ENCODE results near the gene BRIX1. TPM values are rescaled to one million over a fixed set of nuclear protein-coding genes. Genes with fewer than 3 reads are reported as not detected.

Gene BRIX1
- total and polyA plus RNA-seq, 2 of the 13 experiments (the other 11 are each of a cell fraction or from before 2014, with no cell fraction given): 23.6 to 78.4 TPM

DNA sequence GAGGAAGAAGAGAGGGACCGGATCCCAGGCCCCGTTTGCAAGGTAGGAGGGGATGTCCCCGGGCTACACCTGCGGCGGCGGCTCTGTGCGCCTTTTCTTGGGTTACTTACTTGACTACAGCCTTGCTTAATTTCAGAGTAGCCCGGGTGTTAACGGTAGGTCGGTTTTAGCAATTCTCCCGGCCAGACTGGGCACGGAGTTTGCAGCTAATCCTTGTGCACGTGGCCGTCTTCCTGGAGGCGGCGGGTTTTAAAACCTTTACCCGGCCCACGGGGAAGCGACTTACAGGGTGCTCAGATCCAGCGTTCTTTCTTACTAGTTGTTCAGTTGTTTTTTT is 313 bp downstream of the BRIX1 start (continued):
- TF ChIP-seq ZNF468 (CRISPR knock-in tag; IDR thresholded peaks at IDR 0.05): no peak
- no peak for TF ChIP-seq ZNF614 (CRISPR knock-in tag; IDR thresholded peaks at IDR 0.05; ENCODE audit: borderline replicate concordance)
- no peak for TF ChIP-seq NONO (IDR thresholded peaks at IDR 0.05)
- no peak for TF ChIP-seq NONO (CRISPR knock-in tag; conservative IDR thresholded peaks at IDR 0.05)
- TF ChIP-seq, protein P1, sequence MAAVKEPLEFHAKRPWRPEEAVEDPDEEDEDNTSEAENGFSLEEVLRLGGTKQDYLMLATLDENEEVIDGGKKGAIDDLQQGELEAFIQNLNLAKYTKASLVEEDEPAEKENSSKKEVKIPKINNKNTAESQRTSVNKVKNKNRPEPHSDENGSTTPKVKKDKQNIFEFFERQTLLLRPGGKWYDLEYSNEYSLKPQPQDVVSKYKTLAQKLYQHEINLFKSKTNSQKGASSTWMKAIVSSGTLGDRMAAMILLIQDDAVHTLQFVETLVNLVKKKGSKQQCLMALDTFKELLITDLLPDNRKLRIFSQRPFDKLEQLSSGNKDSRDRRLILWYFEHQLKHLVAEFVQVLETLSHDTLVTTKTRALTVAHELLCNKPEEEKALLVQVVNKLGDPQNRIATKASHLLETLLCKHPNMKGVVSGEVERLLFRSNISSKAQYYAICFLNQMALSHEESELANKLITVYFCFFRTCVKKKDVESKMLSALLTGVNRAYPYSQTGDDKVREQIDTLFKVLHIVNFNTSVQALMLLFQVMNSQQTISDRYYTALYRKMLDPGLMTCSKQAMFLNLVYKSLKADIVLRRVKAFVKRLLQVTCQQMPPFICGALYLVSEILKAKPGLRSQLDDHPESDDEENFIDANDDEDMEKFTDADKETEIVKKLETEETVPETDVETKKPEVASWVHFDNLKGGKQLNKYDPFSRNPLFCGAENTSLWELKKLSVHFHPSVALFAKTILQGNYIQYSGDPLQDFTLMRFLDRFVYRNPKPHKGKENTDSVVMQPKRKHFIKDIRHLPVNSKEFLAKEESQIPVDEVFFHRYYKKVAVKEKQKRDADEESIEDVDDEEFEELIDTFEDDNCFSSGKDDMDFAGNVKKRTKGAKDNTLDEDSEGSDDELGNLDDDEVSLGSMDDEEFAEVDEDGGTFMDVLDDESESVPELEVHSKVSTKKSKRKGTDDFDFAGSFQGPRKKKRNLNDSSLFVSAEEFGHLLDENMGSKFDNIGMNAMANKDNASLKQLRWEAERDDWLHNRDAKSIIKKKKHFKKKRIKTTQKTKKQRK (IDR thresholded peaks at IDR 0.05; ENCODE audit: low read length): no peak
- TF ChIP-seq ZNF577 (CRISPR knock-in tag; IDR thresholded peaks at IDR 0.05; ENCODE audit: borderline replicate concordance, low read depth): no peak
- TF ChIP-seq GATA4 (IDR thresholded peaks at IDR 0.05; ENCODE audit: borderline replicate concordance, low read depth): no peak
- TF ChIP-seq, protein P2, sequence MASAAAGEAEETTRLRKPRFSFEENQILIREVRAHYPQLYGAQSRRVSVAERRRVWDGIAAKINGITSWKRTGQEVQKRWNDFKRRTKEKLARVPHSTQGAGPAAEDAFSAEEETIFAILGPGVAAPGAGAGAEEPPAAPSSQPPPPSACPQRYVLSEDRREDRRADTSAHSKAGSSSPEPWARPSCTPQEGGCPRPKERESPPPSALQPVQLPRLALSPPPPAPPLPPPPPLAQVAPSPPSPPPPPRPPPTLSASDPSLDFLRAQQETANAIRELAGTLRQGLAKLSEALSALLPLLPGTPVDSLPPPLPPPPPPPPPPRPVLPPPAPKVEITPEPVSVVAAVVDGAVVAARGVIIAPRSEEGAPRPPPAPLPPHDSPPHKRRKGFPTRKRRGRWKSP (CRISPR knock-in tag; IDR thresholded peaks at IDR 0.05): 0 out of 2 replicates have a peak, but pooled peaks have one; percentile 6
- TF ChIP-seq, protein P3, sequence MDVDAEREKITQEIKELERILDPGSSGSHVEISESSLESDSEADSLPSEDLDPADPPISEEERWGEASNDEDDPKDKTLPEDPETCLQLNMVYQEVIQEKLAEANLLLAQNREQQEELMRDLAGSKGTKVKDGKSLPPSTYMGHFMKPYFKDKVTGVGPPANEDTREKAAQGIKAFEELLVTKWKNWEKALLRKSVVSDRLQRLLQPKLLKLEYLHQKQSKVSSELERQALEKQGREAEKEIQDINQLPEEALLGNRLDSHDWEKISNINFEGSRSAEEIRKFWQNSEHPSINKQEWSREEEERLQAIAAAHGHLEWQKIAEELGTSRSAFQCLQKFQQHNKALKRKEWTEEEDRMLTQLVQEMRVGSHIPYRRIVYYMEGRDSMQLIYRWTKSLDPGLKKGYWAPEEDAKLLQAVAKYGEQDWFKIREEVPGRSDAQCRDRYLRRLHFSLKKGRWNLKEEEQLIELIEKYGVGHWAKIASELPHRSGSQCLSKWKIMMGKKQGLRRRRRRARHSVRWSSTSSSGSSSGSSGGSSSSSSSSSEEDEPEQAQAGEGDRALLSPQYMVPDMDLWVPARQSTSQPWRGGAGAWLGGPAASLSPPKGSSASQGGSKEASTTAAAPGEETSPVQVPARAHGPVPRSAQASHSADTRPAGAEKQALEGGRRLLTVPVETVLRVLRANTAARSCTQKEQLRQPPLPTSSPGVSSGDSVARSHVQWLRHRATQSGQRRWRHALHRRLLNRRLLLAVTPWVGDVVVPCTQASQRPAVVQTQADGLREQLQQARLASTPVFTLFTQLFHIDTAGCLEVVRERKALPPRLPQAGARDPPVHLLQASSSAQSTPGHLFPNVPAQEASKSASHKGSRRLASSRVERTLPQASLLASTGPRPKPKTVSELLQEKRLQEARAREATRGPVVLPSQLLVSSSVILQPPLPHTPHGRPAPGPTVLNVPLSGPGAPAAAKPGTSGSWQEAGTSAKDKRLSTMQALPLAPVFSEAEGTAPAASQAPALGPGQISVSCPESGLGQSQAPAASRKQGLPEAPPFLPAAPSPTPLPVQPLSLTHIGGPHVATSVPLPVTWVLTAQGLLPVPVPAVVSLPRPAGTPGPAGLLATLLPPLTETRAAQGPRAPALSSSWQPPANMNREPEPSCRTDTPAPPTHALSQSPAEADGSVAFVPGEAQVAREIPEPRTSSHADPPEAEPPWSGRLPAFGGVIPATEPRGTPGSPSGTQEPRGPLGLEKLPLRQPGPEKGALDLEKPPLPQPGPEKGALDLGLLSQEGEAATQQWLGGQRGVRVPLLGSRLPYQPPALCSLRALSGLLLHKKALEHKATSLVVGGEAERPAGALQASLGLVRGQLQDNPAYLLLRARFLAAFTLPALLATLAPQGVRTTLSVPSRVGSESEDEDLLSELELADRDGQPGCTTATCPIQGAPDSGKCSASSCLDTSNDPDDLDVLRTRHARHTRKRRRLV (CRISPR knock-in tag; IDR thresholded peaks at IDR 0.05): no peak
- TF ChIP-seq, protein P4, sequence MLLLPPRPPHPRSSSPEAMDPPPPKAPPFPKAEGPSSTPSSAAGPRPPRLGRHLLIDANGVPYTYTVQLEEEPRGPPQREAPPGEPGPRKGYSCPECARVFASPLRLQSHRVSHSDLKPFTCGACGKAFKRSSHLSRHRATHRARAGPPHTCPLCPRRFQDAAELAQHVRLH (CRISPR knock-in tag; IDR thresholded peaks at IDR 0.05; ENCODE audit: borderline replicate concordance, low read depth): no peak
- TF ChIP-seq ZNF543 (CRISPR knock-in tag; IDR thresholded peaks at IDR 0.05): 0 out of 2 replicates have a peak, but pooled peaks have one; percentile 8
- TF ChIP-seq, protein P5, sequence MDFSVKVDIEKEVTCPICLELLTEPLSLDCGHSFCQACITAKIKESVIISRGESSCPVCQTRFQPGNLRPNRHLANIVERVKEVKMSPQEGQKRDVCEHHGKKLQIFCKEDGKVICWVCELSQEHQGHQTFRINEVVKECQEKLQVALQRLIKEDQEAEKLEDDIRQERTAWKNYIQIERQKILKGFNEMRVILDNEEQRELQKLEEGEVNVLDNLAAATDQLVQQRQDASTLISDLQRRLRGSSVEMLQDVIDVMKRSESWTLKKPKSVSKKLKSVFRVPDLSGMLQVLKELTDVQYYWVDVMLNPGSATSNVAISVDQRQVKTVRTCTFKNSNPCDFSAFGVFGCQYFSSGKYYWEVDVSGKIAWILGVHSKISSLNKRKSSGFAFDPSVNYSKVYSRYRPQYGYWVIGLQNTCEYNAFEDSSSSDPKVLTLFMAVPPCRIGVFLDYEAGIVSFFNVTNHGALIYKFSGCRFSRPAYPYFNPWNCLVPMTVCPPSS (IDR thresholded peaks at IDR 0.05): no peak
- no peak for TF ChIP-seq ZBTB42 (CRISPR knock-in tag; IDR thresholded peaks at IDR 0.05)
- no peak for TF ChIP-seq SATB2 (CRISPR knock-in tag; IDR thresholded peaks at IDR 0.05)
- TF ChIP-seq MED8 (CRISPR knock-in tag; IDR thresholded peaks at IDR 0.05; ENCODE audit: insufficient replicate concordance): no peak
- TF ChIP-seq, protein P6, sequence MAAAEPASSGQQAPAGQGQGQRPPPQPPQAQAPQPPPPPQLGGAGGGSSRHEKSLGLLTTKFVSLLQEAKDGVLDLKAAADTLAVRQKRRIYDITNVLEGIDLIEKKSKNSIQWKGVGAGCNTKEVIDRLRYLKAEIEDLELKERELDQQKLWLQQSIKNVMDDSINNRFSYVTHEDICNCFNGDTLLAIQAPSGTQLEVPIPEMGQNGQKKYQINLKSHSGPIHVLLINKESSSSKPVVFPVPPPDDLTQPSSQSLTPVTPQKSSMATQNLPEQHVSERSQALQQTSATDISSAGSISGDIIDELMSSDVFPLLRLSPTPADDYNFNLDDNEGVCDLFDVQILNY (CRISPR knock-in tag; conservative IDR thresholded peaks at IDR 0.05): no peak
- TF ChIP-seq EED (CRISPR knock-in tag; IDR thresholded peaks at IDR 0.05): 0 out of 2 replicates have a peak, but pooled peaks have one; percentile 10

Measured in HepG2 (cell line).